H1 (cell line): ENCODE data around the gene TEAD1. TPM values are rescaled to one million over a fixed set of nuclear protein-coding genes. Genes with fewer than 3 reads are reported as not detected.

ENCODE experiments used
- CTCF ChIA-PET: fragments of 300-600 bp; sonication (Branson Sonifier 250); formaldehyde crosslinking; loops from one replicate; lab custom pipeline; 2021; ENCODE audit not compliant: partially characterized antibody; lab: Charles Lee
- POLR2A ChIA-PET: fragments of 300-600 bp; sonication (Branson Sonifier 250); formaldehyde crosslinking; loops from one replicate; lab custom pipeline; 2021; ENCODE audit warnings: inconsistent platforms; ENCODE audit not compliant: partially characterized antibody; lab: Charles Lee
- DNase-seq, 2 experiments: peaks; one replicate each; pipeline versions ENCODE4 v3.0.0 to v3.0.0-alpha.2; 2010 to 2022; ENCODE audit warnings: low spot score in 2 of 2, low read depth in 1 of 2, mixed read lengths in 1 of 2
- FAIRE-seq: peaks from 2 replicates; lab custom pipeline; 2011; peaks lifted over from hg19 to GRCh38; lab: Jason Lieb, UNC
- H2AFZ ChIP-seq: 2 replicates; pipeline ENCODE4 v1.8.1; 2012; ENCODE audit warnings: low read length, inconsistent platforms
- H2AK5ac ChIP-seq: 2 replicates; pipeline ENCODE4 v1.6.1; 2013; ENCODE audit warnings: low read depth, low read length
- H2BK120ac ChIP-seq: replicated peaks from 2 replicates; pipeline ENCODE3; 2013; ENCODE audit warnings: low read depth, low read length, inconsistent platforms
- H2BK12ac ChIP-seq: 2 replicates; pipeline ENCODE4 v1.6.1; 2013; ENCODE audit warnings: low read depth, low read length
- H2BK15ac ChIP-seq: 2 replicates; pipeline ENCODE4 v1.6.1; 2013; ENCODE audit warnings: low read length
- H2BK20ac ChIP-seq: 2 replicates; pipeline ENCODE4 v1.6.1; 2013; ENCODE audit warnings: low read length
- H2BK5ac ChIP-seq: 2 replicates; pipeline ENCODE4 v1.6.1; 2013; ENCODE audit warnings: low read depth, low read length
- H3K14ac ChIP-seq: 2 replicates; pipeline ENCODE4 v1.6.1; 2013; ENCODE audit warnings: inconsistent platforms; ENCODE audit not compliant: insufficient read length
- H3K18ac ChIP-seq: 2 replicates; pipeline ENCODE4 v1.6.1; 2013; ENCODE audit warnings: low read length; ENCODE audit errors: extremely low read depth
- H3K23ac ChIP-seq: 2 replicates; pipeline ENCODE4 v1.6.1; 2013; ENCODE audit warnings: inconsistent platforms; ENCODE audit not compliant: insufficient read length
- H3K23me2 ChIP-seq: 2 replicates; pipeline ENCODE4 v1.6.1; 2013; ENCODE audit warnings: low read depth, low read length
- H3K27ac ChIP-seq: 2 replicates; pipeline ENCODE4 v1.6.1; 2011; ENCODE audit warnings: low read depth, low read length, inconsistent platforms
- H3K27me3 ChIP-seq, 4 experiments: replicated peaks in 1 of 4; 1 replicate in 1 of 4; 2 replicates in 3 of 4; pipeline versions ENCODE4 v1.6.1 to v1.8.1; 2011 to 2013; ENCODE audit warnings: low read length in 3 of 4, mild to moderate bottlenecking in 3 of 4, inconsistent platforms in 2 of 4, mixed read lengths in 2 of 4, moderate library complexity in 1 of 4; ENCODE audit not compliant: control insufficient read depth in 3 of 4, insufficient read depth in 3 of 4; ENCODE audit errors: extremely low read depth in 1 of 4
- H3K36me3 ChIP-seq, 4 experiments: 2 replicates each; pipeline versions ENCODE4 v1.6.1 to v1.8.1; 2011 to 2013; ENCODE audit warnings: mild to moderate bottlenecking in 4 of 4, low read length in 3 of 4, moderate library complexity in 2 of 4, control low read depth in 1 of 4, inconsistent platforms in 1 of 4; ENCODE audit not compliant: insufficient read depth in 4 of 4, control insufficient read depth in 2 of 4
- H3K4ac ChIP-seq: replicated peaks from 2 replicates; pipeline ENCODE3; 2013; ENCODE audit warnings: low read length, low read depth, mixed read lengths, inconsistent platforms; ENCODE audit not compliant: insufficient read length
- H3K4me1 ChIP-seq, 4 experiments: replicated peaks in 1 of 4; 1 replicate in 1 of 4; 2 replicates in 3 of 4; pipeline versions ENCODE4 v1.6.1 to v1.8.1; 2011 to 2013; ENCODE audit warnings: low read length in 3 of 4, inconsistent platforms in 2 of 4, mixed read lengths in 1 of 4; ENCODE audit not compliant: insufficient read depth in 4 of 4, control insufficient read depth in 3 of 4
- H3K4me2 ChIP-seq, 2 experiments: 2 replicates each; pipeline versions ENCODE4 v1.6.1 to v1.8.1; 2011 to 2013; ENCODE audit warnings: low read depth in 2 of 2, low read length in 2 of 2, control low read depth in 1 of 2, inconsistent platforms in 1 of 2, mild to moderate bottlenecking in 1 of 2; ENCODE audit not compliant: insufficient read depth in 1 of 2
- H3K4me3 ChIP-seq, 4 experiments: fragments of 200-600, 300-600 bp in 1 of 4; sonication (generic), shearing (Covaris generic), sonication (Bioruptor Twin) in 1 of 4; 2 replicates each; pipeline versions ENCODE4 v1.5.1 to v1.8.1; 2011 to 2016; ENCODE audit warnings: low read length in 4 of 4, low read depth in 3 of 4, control low read depth in 2 of 4, inconsistent platforms in 2 of 4, mild to moderate bottlenecking in 2 of 4, mixed read lengths in 1 of 4, moderate library complexity in 1 of 4; ENCODE audit not compliant: insufficient read depth in 2 of 4; ENCODE audit errors: extremely low read depth in 1 of 4
- H3K56ac ChIP-seq: replicated peaks from 2 replicates; pipeline ENCODE3; 2013; ENCODE audit warnings: low read depth, mild to moderate bottlenecking, mixed read lengths, low read length, inconsistent platforms; ENCODE audit not compliant: insufficient read length
- H3K79me1 ChIP-seq: 2 replicates; pipeline ENCODE4 v1.6.1; 2013; ENCODE audit warnings: low read depth, low read length, control low read depth
- H3K79me2 ChIP-seq, 2 experiments: 2 replicates each; pipeline versions ENCODE4 v1.6.1 to v1.8.1; 2012 to 2013; ENCODE audit warnings: low read length in 2 of 2, mild to moderate bottlenecking in 2 of 2, inconsistent platforms in 1 of 2; ENCODE audit not compliant: insufficient read depth in 2 of 2, control insufficient read depth in 1 of 2
- H3K9ac ChIP-seq, 4 experiments: replicated peaks in 1 of 4; 1 replicate in 1 of 4; 2 replicates in 3 of 4; pipeline versions ENCODE4 v1.6.1 to v1.8.1; 2011 to 2013; ENCODE audit warnings: low read depth in 3 of 4, low read length in 3 of 4, control low read depth in 2 of 4, mild to moderate bottlenecking in 2 of 4, moderate library complexity in 2 of 4, inconsistent platforms in 1 of 4; ENCODE audit errors: extremely low read depth in 1 of 4
- H3K9me3 ChIP-seq, 2 experiments: 2 replicates each; pipeline versions ENCODE4 v1.6.1 to v1.8.1; 2012 to 2013; ENCODE audit warnings: mild to moderate bottlenecking in 2 of 2, moderate library complexity in 2 of 2, control low read depth in 1 of 2, inconsistent platforms in 1 of 2, low read depth in 1 of 2, low read length in 1 of 2, mixed read lengths in 1 of 2; ENCODE audit not compliant: insufficient read depth in 2 of 2
- H4K20me1 ChIP-seq, 2 experiments: replicated peaks in 1 of 2; 2 replicates each; pipeline versions ENCODE3 to v1.8.1; 2011 to 2013; ENCODE audit warnings: inconsistent platforms in 2 of 2, low read length in 2 of 2, mild to moderate bottlenecking in 1 of 2; ENCODE audit not compliant: insufficient read depth in 2 of 2, control insufficient read depth in 1 of 2
- H4K5ac ChIP-seq: 2 replicates; pipeline ENCODE4 v1.6.1; 2013; ENCODE audit warnings: low read length, low read depth, mixed read lengths, inconsistent platforms; ENCODE audit not compliant: insufficient read length
- H4K8ac ChIP-seq: 2 replicates; pipeline ENCODE4 v1.8.0; 2013; ENCODE audit warnings: mild to moderate bottlenecking, moderate library complexity, low read length, inconsistent platforms; ENCODE audit not compliant: insufficient read depth; ENCODE audit errors: extremely low read depth
- H4K91ac ChIP-seq: replicated peaks from 2 replicates; pipeline ENCODE3; 2013; ENCODE audit warnings: low read length, mixed read lengths, inconsistent platforms; ENCODE audit not compliant: insufficient read length
- BRCA1 ChIP-seq: IDR thresholded peaks from 2 replicates; pipeline ENCODE4 v1.6.1; 2012; ENCODE audit warnings: low read depth, low read length, improper control_type of control experiment
- CHD2 ChIP-seq: IDR thresholded peaks from 2 replicates; pipeline ENCODE4 v1.6.1; 2012; ENCODE audit warnings: low read length, improper control_type of control experiment
- EZH2 ChIP-seq: fragments of 200-600 bp; sonication (generic); IDR thresholded peaks from 2 replicates; pipeline ENCODE4 v1.7.1; 2012; ENCODE audit warnings: low read depth, mild to moderate bottlenecking, moderate library complexity, low read length, inconsistent platforms; ENCODE audit not compliant: severe bottlenecking
- KDM1A ChIP-seq: fragments of 200-600, 300-600 bp; sonication (generic); IDR thresholded peaks from 2 replicates; pipeline ENCODE4 v1.7.1; 2016; ENCODE audit warnings: mild to moderate bottlenecking, low read length, borderline replicate concordance
- PHF8 ChIP-seq: fragments of 200-600 bp; sonication (generic); conservative IDR thresholded peaks from 2 replicates; pipeline ENCODE4 v1.7.1; 2012; ENCODE audit warnings: low read depth, mild to moderate bottlenecking, inconsistent platforms, low read length, moderate library complexity
- POU5F1 ChIP-seq: IDR thresholded peaks from 2 replicates; pipeline ENCODE4 v1.6.1; 2011; ENCODE audit warnings: low read depth, mild to moderate bottlenecking, low read length, moderate library complexity
- RXRA ChIP-seq: IDR thresholded peaks from 2 replicates; pipeline ENCODE4 v1.6.1; 2011; ENCODE audit warnings: low read depth, mild to moderate bottlenecking, low read length, moderate library complexity; ENCODE audit not compliant: insufficient read depth
- SAP30 ChIP-seq: fragments of 300-600 bp; sonication (generic); IDR thresholded peaks from 2 replicates; pipeline ENCODE4 v1.7.1; 2012; ENCODE audit warnings: low read length, moderate library complexity, mild to moderate bottlenecking, inconsistent platforms; ENCODE audit not compliant: insufficient read depth, insufficient replicate concordance
- SP4 ChIP-seq: IDR thresholded peaks from 2 replicates; pipeline ENCODE4 v1.6.1; 2012; ENCODE audit warnings: low read length, inconsistent platforms
- TBP ChIP-seq: IDR thresholded peaks from 2 replicates; pipeline ENCODE4 v1.6.1; 2011; ENCODE audit warnings: low read depth, low read length, improper control_type of control experiment
- TEAD4 ChIP-seq: IDR thresholded peaks from 2 replicates; pipeline ENCODE4 v1.6.1; 2012; ENCODE audit warnings: low read depth, low read length, inconsistent platforms, mixed read lengths
- WGBS, 2 experiments: shearing (Covaris generic) in 1 of 2; methylation state at CpG; one replicate each; pipeline versions ENCODE4 v1.1.6 to v1.1.7; 2013 to 2015; ENCODE audit warnings: low lambda C conversion rate in 2 of 2, mixed read lengths in 2 of 2, inconsistent platforms in 1 of 2, low coverage in 1 of 2, missing lambda C conversion rate in 1 of 2; ENCODE audit not compliant: insufficient replicate concordance in 2 of 2, insufficient coverage in 1 of 2, insufficient read length in 1 of 2; ENCODE audit errors: extremely low coverage in 1 of 2, missing lambda C conversion rate in 1 of 2; 5-methylcytosine and 5-hydroxymethylcytosine counted together
- polyA plus RNA-seq, 7 experiments: library from polyadenylated mRNA; depleted of rRNA in 3 of 7; stranded (reverse) in 5 of 7; unstranded in 2 of 7; fragments of >200 nt in 5 of 7; fragments of 200-250 nt in 2 of 7; gene quantifications; 1 replicate in 5 of 7; 2 replicates in 1 of 7; 4 replicates in 1 of 7; pipeline versions ENCODE4 v1.2.1 to v1.2.3, GENCODE V29; 2011 to 2013; ENCODE audit warnings: missing spikeins in 2 of 7, mixed read lengths in 2 of 7
- total RNA-seq: library from RNA; stranded (reverse); fragmentation: NEBNext Ultra II Directional; extraction: Animal tissue kit (Norgen Biotek cat#: 25700); gene quantifications from 2 replicates; pipeline ENCODE4 v1.2.1, GENCODE V29; 2021

TEAD1 gene
- total and polyA plus RNA-seq, 2 of the 8 experiments (the other 6 are each of a cell fraction or from before 2014, with no cell fraction given), result 15.6 to 67.4 TPM

GRCh38 chr11:12867531-12867930 is 193.3 kb downstream of the TEAD1 start:
- H3K27ac ChIP-seq, result no peak overlapping the region
- TF ChIP-seq SP4, result no peak
- no peak for TF ChIP-seq CHD2
- no peak for TF ChIP-seq POU5F1
- no peak for TF ChIP-seq PHF8
- no peak for TF ChIP-seq TBP
- no peak for TF ChIP-seq TEAD4
- no peak for TF ChIP-seq KDM1A
- TF ChIP-seq SAP30, result no peak
- no peak for TF ChIP-seq RXRA
- TF ChIP-seq BRCA1, result no peak
- no peak for TF ChIP-seq EZH2

More at GRCh38 chr11:12867531-12867930, 193.3 kb downstream of the TEAD1 start:
- H3K4ac ChIP-seq, result peak overlapping the region; percentile 25
- H2BK12ac ChIP-seq, result peak overlapping the region; percentile 97
- H3K23me2 ChIP-seq, result peaks cover 3% of the 10 kb centered on the region
- CTCF ChIA-PET, result interaction anchor here (0.9 to 10.8 kb wide), 13 partner anchors 8 to 268 kb away, joined by 3 to 88 read pairs (median 4); no protein-coding TSS in a partner anchor
- H4K8ac ChIP-seq, result no peak overlapping the region
- no peak overlapping the region for H2AFZ ChIP-seq
- WGBS, 2 experiments, result 93% methylated on average over 2 of the region's 2 CpGs; no CpG with 5 or more reads in 1 of the 2 experiments
- DNase-seq (no peak), FAIRE-seq (no peak)
- H2BK15ac ChIP-seq, result 0 out of 2 replicates have a peak overlapping the region, but pooled peaks have one; percentile 61
- H3K27me3 ChIP-seq, result no peaks in the 10 kb centered on the region
- H4K91ac ChIP-seq, result peak overlapping the region; percentile 56
- no peak overlapping the region for H3K4me2 ChIP-seq
- peak overlapping the region; percentile 1; the same call in 1 of the 2 replicates for H2BK20ac ChIP-seq
- H3K36me3 ChIP-seq, result no peaks in the 10 kb centered on the region
- H3K18ac ChIP-seq, result no peak overlapping the region
- H4K20me1 ChIP-seq, result no peaks in the 10 kb centered on the region
- no peak overlapping the region for H3K23ac ChIP-seq
- H2BK120ac ChIP-seq, result no peak overlapping the region
- H2BK5ac ChIP-seq, result 0 out of 2 replicates have a peak overlapping the region, but pooled peaks have one; percentile 53
- H2AK5ac ChIP-seq, result peak overlapping the region; percentile 79
- POLR2A ChIA-PET, result interaction anchor here (0.9 to 1.7 kb wide), 4 partner anchors 10 to 194 kb away, joined by 3 to 6 read pairs (median 4); partner anchors contain the start of gene TEAD1
- H3K79me2 ChIP-seq, result peaks cover 0 to 11% of the 10 kb centered on the region in 2 experiments; a peak in 1 of 4 replicates
- no peak overlapping the region for H3K14ac ChIP-seq
- no peak overlapping the region for H3K56ac ChIP-seq
- H3K4me1 ChIP-seq, result peaks cover 6 to 23% (median 20%) of the 10 kb centered on the region in 4 experiments
- no peaks in the 10 kb centered on the region for H3K9me3 ChIP-seq
- H3K9ac ChIP-seq, result no peak overlapping the region
- H3K4me3 ChIP-seq, result no peak overlapping the region
- H4K5ac ChIP-seq, result no peak overlapping the region
- H3K79me1 ChIP-seq, result no peaks in the 10 kb centered on the region
